SK-N-SH treated with all-trans-retinoic acid at 6 μM for 48 hours (cell line): ENCODE measurements around the gene NR1H4.

ENCODE experiments used
- ATAC-seq: fragments of 200-7000 bp; cut with Tn5 transposase; 3 replicates; pipeline ENCODE4 v1.9.1; 2020; ENCODE audit warnings: mild to moderate bottlenecking, moderate library complexity
- ARNTL ChIP-seq: fragments of 450-650 bp; formaldehyde crosslinking; IDR thresholded peaks from 2 replicates; pipeline ENCODE4 v1.5.0; 2020; ENCODE audit warnings: low read depth, mild to moderate bottlenecking, moderate library complexity, borderline replicate concordance
- BACH2 ChIP-seq: fragments of 250-450 bp; sonication (Bioruptor Pico); IDR thresholded peaks from 2 replicates; pipeline ENCODE4 v1.9.0; 2021; ENCODE audit warnings: mild to moderate bottlenecking, borderline replicate concordance
- CREB5 ChIP-seq: fragments of 250-450 bp; sonication (Bioruptor Pico); IDR thresholded peaks from 2 replicates; pipeline ENCODE4 v1.5.1; 2020; ENCODE audit warnings: low read depth, mild to moderate bottlenecking, moderate library complexity
- CSDC2 ChIP-seq: fragments of 250-450 bp; sonication (Bioruptor Pico); IDR thresholded peaks from 2 replicates; pipeline ENCODE4 v1.5.0; 2020; ENCODE audit warnings: mild to moderate bottlenecking, moderate library complexity
- CSRNP3 ChIP-seq: fragments of 250-450 bp; sonication (Bioruptor Pico); IDR thresholded peaks from 2 replicates; pipeline ENCODE4 v1.5.1; 2021; ENCODE audit warnings: mild to moderate bottlenecking, moderate library complexity
- ESRRG ChIP-seq: fragments of 250-450 bp; sonication (Bioruptor Pico); IDR thresholded peaks from 2 replicates; pipeline ENCODE4 v1.6.1; 2021; ENCODE audit warnings: mild to moderate bottlenecking
- GLIS3 ChIP-seq: fragments of 250-450 bp; sonication (Bioruptor Pico); IDR thresholded peaks from 2 replicates; pipeline ENCODE4 v1.5.0; 2020; ENCODE audit warnings: mild to moderate bottlenecking, moderate library complexity
- ISL1 ChIP-seq: fragments of 250-450 bp; sonication (Bioruptor Pico); IDR thresholded peaks from 2 replicates; pipeline ENCODE4 v2.1.2; 2022; ENCODE audit warnings: mild to moderate bottlenecking, moderate library complexity
- OSR1 ChIP-seq: fragments of 250-450 bp; sonication (Bioruptor Pico); IDR thresholded peaks from 2 replicates; pipeline ENCODE4 v1.8.0; 2022; ENCODE audit warnings: moderate library complexity, mild to moderate bottlenecking, inconsistent platforms
- PATZ1 ChIP-seq: fragments of 250-450 bp; sonication (Bioruptor Pico); IDR thresholded peaks from 2 replicates; pipeline ENCODE4 v1.8.0; 2020; ENCODE audit warnings: mild to moderate bottlenecking, moderate library complexity, borderline replicate concordance
- POU6F1 ChIP-seq: fragments of 250-450 bp; sonication (Bioruptor Pico); IDR thresholded peaks from 2 replicates; pipeline ENCODE4 v1.8.0; 2021; ENCODE audit warnings: low read depth, mild to moderate bottlenecking, moderate library complexity, borderline replicate concordance
- PPARA ChIP-seq: fragments of 250-450 bp; sonication (Bioruptor Pico); IDR thresholded peaks from 2 replicates; pipeline ENCODE4 v1.5.0; 2020; ENCODE audit warnings: mild to moderate bottlenecking, borderline replicate concordance
- RARB ChIP-seq: fragments of 250-450 bp; sonication (Bioruptor Pico); IDR thresholded peaks from 2 replicates; pipeline ENCODE4 v1.8.0; 2021; ENCODE audit warnings: mild to moderate bottlenecking, moderate library complexity
- SNAI2 ChIP-seq: fragments of 250-450 bp; sonication (Bioruptor Pico); IDR thresholded peaks from 2 replicates; pipeline ENCODE4 v1.5.0; 2020; ENCODE audit warnings: mild to moderate bottlenecking, moderate library complexity
- TCF4 ChIP-seq: fragments of 250-450 bp; sonication (Bioruptor Pico); IDR thresholded peaks from 2 replicates; pipeline ENCODE4 v1.8.0; 2021; ENCODE audit warnings: mild to moderate bottlenecking, moderate library complexity, borderline replicate concordance
- TOX ChIP-seq: fragments of 250-450 bp; sonication (Bioruptor Pico); IDR thresholded peaks from 2 replicates; pipeline ENCODE4 v1.8.0; 2021; ENCODE audit warnings: mild to moderate bottlenecking, moderate library complexity, borderline replicate concordance
- TSHZ2 ChIP-seq: fragments of 250-450 bp; sonication (Bioruptor Pico); IDR thresholded peaks from 2 replicates; pipeline ENCODE4 v1.5.0; 2020; ENCODE audit warnings: mild to moderate bottlenecking, moderate library complexity
- ZC3H10 ChIP-seq: fragments of 250-450 bp; sonication (Bioruptor Pico); IDR thresholded peaks from 2 replicates; pipeline ENCODE4 v1.5.1; 2021; ENCODE audit warnings: mild to moderate bottlenecking, moderate library complexity
- ZFP3 ChIP-seq: fragments of 250-450 bp; sonication (Bioruptor Pico); IDR thresholded peaks from 2 replicates; pipeline ENCODE4 v1.5.0; 2020; ENCODE audit warnings: mild to moderate bottlenecking, moderate library complexity
- ZNF565 ChIP-seq: fragments of 450-650 bp; formaldehyde crosslinking; conservative IDR thresholded peaks from 2 replicates; pipeline ENCODE4 v1.5.0; 2020; ENCODE audit warnings: low read depth, mild to moderate bottlenecking, moderate library complexity
- ZNF70 ChIP-seq: fragments of 450-650 bp; formaldehyde crosslinking; IDR thresholded peaks from 2 replicates; pipeline ENCODE4 v1.5.0; 2020; ENCODE audit warnings: mild to moderate bottlenecking, moderate library complexity
- ZNF8 ChIP-seq: fragments of 450-650 bp; formaldehyde crosslinking; IDR thresholded peaks from 2 replicates; pipeline ENCODE4 v1.5.0; 2020; ENCODE audit warnings: mild to moderate bottlenecking, moderate library complexity

NR1H4 gene

GRCh38 chr12:100455896-100456295 lies 17.8 kb upstream of the NR1H4 start:
- no peak for ATAC-seq
- TF ChIP-seq CSDC2 (CRISPR knock-in tag) (no peak), TCF4 (CRISPR knock-in tag) (no peak), ZNF8 (CRISPR knock-in tag) (no peak), PATZ1 (no peak), RARB (CRISPR knock-in tag) (no peak)

GRCh38 chr12:100458191-100458590 lies 15.5 kb upstream of the NR1H4 start:
- no peak for ATAC-seq
- TF ChIP-seq ESRRG (no peak), ZNF70 (CRISPR knock-in tag) (no peak), BACH2 (CRISPR knock-in tag) (no peak), TCF4 (CRISPR knock-in tag) (no peak), CSRNP3 (CRISPR knock-in tag) (no peak), ZNF8 (CRISPR knock-in tag) (no peak), ZC3H10 (CRISPR knock-in tag) (no peak), TSHZ2 (CRISPR knock-in tag) (no peak), ISL1 (CRISPR knock-in tag) (no peak), GLIS3 (CRISPR knock-in tag) (no peak), SNAI2 (CRISPR knock-in tag) (no peak), PPARA (CRISPR knock-in tag) (no peak)

GRCh38 chr12:100460702-100461101 lies 13.0 kb upstream of the NR1H4 start:
- no peak for TF ChIP-seq CREB5 (CRISPR knock-in tag)
- no peak for ATAC-seq

- ATAC-seq: no peak
- TF ChIP-seq CREB5 (CRISPR knock-in tag) (no peak), ZFP3 (no peak), BACH2 (CRISPR knock-in tag) (no peak), ZC3H10 (CRISPR knock-in tag) (no peak), ESRRG (no peak), ARNTL (no peak), RARB (CRISPR knock-in tag) (no peak), ZNF8 (CRISPR knock-in tag) (no peak), OSR1 (CRISPR knock-in tag) (no peak), CSRNP3 (CRISPR knock-in tag) (no peak), PPARA (CRISPR knock-in tag) (no peak), POU6F1 (CRISPR knock-in tag) (no peak), ZNF70 (CRISPR knock-in tag) (no peak), TOX (CRISPR knock-in tag) (no peak), SNAI2 (CRISPR knock-in tag) (no peak), ZNF565 (no peak), ISL1 (CRISPR knock-in tag) (no peak)
Measured at GRCh38 chr12:100461330-100461973, 12.2 kb upstream of the NR1H4 start.
